Stomach (tissue), 9 donors: ENCODE data around the gene TALDO1. TPM values are rescaled to one million over a fixed set of nuclear protein-coding genes. Genes with fewer than 3 reads are reported as not detected.

Source experiments
- DNase-seq, 2 donors: peaks; one replicate each; pipeline versions ENCODE4 v3.0.0 to v3.0.0-alpha.2; 2013 to 2019
- H3K27ac ChIP-seq, 5 donors: fragments of 200-600 bp in 4 of 5; sonication (generic) in 4 of 5; one replicate each; pipeline ENCODE4 v1.5.1; 2013 to 2019; ENCODE audit warnings: mild to moderate bottlenecking in 1 of 5, moderate library complexity in 1 of 5
- H3K27me3 ChIP-seq, 3 donors: fragments of 200-600 bp; sonication (generic); one replicate each; pipeline ENCODE4 v1.5.1; 2017 to 2019; ENCODE audit warnings: mixed run types in 1 of 3
- H3K36me3 ChIP-seq, 4 donors: fragments of 200-600 bp; sonication (generic); 1 replicate in 3 of 4; 2 replicates in 1 of 4; pipeline ENCODE4 v1.5.1; 2016 to 2019
- H3K4me1 ChIP-seq, 4 donors: fragments of 200-600 bp; sonication (generic); one replicate each; pipeline ENCODE4 v1.5.1; 2016 to 2019
- H3K4me3 ChIP-seq, 4 donors: fragments of 200-600 bp; sonication (generic) in 3 of 4; one replicate each; pipeline ENCODE4 v1.5.1; 2016 to 2019; ENCODE audit warnings: mild to moderate bottlenecking in 1 of 4
- H3K9me3 ChIP-seq, 4 donors: fragments of 200-600 bp; sonication (generic); one replicate each; pipeline ENCODE4 v1.5.1; 2016 to 2019
- CTCF ChIP-seq, 7 experiments: fragments of 450-650 bp in 4 of 7; fragments of 200-600 bp in 3 of 7; sonication (generic) in 3 of 7; IDR thresholded peaks; one replicate each; pipeline ENCODE4 v1.5.1; 2016 to 2019; ENCODE audit warnings: antibody characterized with exemption in 7 of 7, control low read depth in 2 of 7, mild to moderate bottlenecking in 1 of 7
- EP300 ChIP-seq: sonication (generic); formaldehyde crosslinking; IDR thresholded peaks from one replicate; pipeline ENCODE4 v1.6.1; 2017; ENCODE audit warnings: antibody characterized with exemption
- POLR2A ChIP-seq, 4 donors: fragments of 450-650 bp; IDR thresholded peaks; one replicate each; pipeline ENCODE4 v1.6.1; 2016; ENCODE audit warnings: antibody characterized with exemption in 4 of 4, control low read depth in 2 of 4, mild to moderate bottlenecking in 1 of 4, moderate library complexity in 1 of 4
- POLR2AphosphoS5 ChIP-seq, 3 donors: sonication (generic); formaldehyde crosslinking; IDR thresholded peaks; one replicate each; pipeline ENCODE4 v1.6.1; 2016; ENCODE audit warnings: antibody characterized with exemption in 3 of 3
- WGBS, 5 donors: extraction: QIAGEN DNeasy Blood & Tissue Kit in 3 of 5; methylation state at CpG; one replicate each; pipeline versions ENCODE4 v1.1.5 to v1.1.7; 2013 to 2018; 5-methylcytosine and 5-hydroxymethylcytosine counted together
- intact Hi-C: fragments of 100-400 bp; cut with DNase I; formaldehyde crosslinking; loops from one replicate; pipeline ENCODE4 v1.15.1; 2023; ENCODE audit warnings: low total_unique reads
- polyA plus RNA-seq, 3 donors: library from polyadenylated mRNA; stranded (reverse); fragments of 200-250 nt; gene quantifications; one replicate each; pipeline ENCODE4 v1.2.3, GENCODE V29; 2013
- total RNA-seq, 5 donors: library from RNA; depleted of rRNA; stranded (reverse); fragments of >200 nt; gene quantifications; one replicate each; pipeline versions ENCODE4 v1.1.0 to v1.2.3, GENCODE V29; 2014 to 2016
- donor health status: healthy with polysubstance abuse.
- donor health status: Bipolar disorder and iron deficiency.
- donor health status: healthy.

Gene TALDO1
- total and polyA plus RNA-seq, 8 donors = 85.9 to 258 (median 180) TPM

DNA sequence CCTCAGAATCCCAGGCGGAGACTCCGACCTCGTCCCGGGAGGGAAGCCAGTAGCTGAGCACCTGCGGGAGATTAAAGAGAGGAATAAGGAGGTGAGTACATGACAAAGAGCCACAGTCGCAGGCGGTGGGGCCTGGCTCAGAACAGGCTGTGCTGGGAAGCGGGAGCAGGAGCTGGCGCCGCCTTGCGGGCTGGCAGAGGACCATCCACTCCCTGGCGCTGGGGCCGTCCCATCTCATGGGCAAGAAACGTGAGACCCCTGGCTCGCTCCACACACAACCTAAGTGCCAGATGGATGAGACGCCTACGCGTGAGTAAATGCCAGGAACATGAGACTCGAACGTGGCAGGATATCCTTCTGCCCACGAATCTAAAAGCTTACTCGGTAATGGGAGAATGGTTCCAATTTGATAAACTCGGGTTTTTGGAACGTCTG is 36.3 kb downstream of the TALDO1 start:
- Histone ChIP-seq H3K4me3 (no peak overlapping the region), H3K9me3 (no peaks in the 10 kb centered on the region), H3K4me1 (peaks cover 15 to 37% (median 29%) of the 10 kb centered on the region in 4 donors), H3K27me3 (peaks cover 0 to 16% (median 7%) of the 10 kb centered on the region in 3 donors), H3K36me3 (peaks cover 0 to 16% (median 0%) of the 10 kb centered on the region in 4 donors), H3K27ac (peak overlapping the region in 3 of 5 donors; percentile 13 to 59 (median 27))
- TF ChIP-seq EP300 (no peak), CTCF (IDR thresholded peaks at IDR 0.05) (peak in 5 of 7 experiments; percentile 51 to 75 (median 66)), POLR2AphosphoS5 (IDR thresholded peaks at IDR 0.05) (peak in 2 of 3 donors; percentile 33 to 73)
- WGBS, 5 donors = 14 to 30% (median 18%) methylated on average over 22 to 24 of the region's 24 CpGs
- intact Hi-C loops = no loop called here
- DNase-seq = peak; percentile 89 to 92

DNA sequence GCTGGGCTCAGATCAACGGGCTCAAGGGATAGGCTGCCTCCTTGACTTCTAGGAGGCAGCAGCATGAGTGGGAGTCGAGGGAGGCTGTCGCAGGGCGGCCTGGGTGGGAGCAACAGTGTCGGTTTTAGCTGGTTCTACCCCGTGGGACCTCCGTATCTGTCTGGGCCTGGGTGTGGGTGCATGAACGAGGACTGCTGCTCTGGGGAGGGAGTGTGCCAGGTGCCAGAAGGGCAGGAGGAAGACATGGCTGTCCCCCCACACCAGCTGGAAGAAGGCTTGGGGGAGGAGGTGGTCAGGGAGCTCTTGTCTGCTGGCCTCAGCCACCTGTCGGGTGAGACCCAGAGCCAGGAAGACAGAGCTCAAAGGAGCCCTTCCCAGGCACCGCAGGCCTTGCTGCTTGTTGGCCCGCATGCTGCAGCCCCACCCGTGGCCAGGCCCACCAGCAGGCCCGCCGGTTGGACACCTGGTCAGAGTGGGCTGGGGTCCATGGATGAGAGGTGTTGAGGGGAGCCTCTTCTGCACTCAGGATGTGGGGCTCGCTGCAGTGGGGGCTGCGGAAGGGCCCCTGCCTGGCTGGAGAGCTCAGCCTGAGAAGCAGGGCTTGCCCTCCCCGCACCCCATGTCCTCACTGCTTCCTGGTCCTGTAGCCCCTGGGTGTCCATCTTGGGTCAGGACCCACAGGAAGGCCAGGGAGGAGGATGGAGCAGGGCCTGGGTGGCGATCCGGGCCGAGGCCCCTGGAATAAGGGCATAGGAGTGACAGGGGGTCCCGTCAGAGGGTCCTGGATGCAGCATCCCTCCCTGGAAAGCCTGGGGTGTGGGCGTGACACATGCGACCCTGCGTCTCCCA is 39.2 kb downstream of the TALDO1 start:
- intact Hi-C loops = no loop called here
- WGBS, 5 donors = 81 to 86% (median 84%) methylated on average over 20 to 24 of the region's 24 CpGs

DNA sequence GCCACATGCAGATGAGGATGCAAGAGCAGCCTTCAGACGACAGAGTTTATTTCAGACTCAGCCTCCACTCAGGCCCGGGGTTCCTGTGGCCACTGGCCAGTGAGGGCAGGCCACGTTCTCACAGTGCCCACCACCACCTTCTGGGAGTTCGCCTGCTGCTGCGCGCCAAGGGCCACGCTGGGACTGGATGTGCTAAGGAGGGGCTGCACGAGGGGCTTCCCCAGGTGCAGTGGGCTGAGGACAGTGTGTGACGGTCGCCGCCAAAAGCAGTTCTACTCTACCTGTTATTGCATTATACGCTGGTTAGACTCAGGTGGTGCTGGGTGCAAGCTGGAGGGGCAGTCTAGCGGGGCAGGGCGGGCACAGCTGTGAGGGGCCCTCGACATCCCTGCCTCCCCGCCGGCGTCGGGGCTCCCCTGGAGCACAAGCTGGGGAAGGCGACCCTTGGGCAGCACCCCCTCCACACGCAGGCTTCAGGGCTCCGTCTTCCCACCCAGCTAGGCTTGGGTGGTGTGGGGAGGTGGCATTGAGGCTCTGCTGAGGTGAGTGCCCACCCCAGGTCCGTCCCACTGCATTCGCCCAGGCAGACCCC is 39.9 kb downstream of the TALDO1 start:
- H3K27ac ChIP-seq = no peak overlapping the region
- H3K9me3 ChIP-seq = no peaks in the 10 kb centered on the region
- TF ChIP-seq EP300 (no peak), POLR2A (IDR thresholded peaks at IDR 0.05) (no peak), POLR2AphosphoS5 (IDR thresholded peaks at IDR 0.05) (no peak), CTCF (IDR thresholded peaks at IDR 0.05) (no peak)
- no peak overlapping the region for H3K4me3 ChIP-seq
- intact Hi-C loops = no loop called here
- peaks cover 5 to 17% (median 12%) of the 10 kb centered on the region in 4 donors for H3K36me3 ChIP-seq
- DNase-seq = no peak
- peaks cover 5 to 44% (median 23%) of the 10 kb centered on the region in 3 donors for H3K27me3 ChIP-seq
- 87 to 90% (median 88%) methylated on average over 10 to 24 of the region's 24 CpGs for WGBS, 5 donors
- H3K4me1 ChIP-seq = peaks cover 18 to 30% (median 23%) of the 10 kb centered on the region in 4 donors

More for the DNA sequence above, 39.2 kb downstream of the TALDO1 start:
- no peak overlapping the region for H3K27ac ChIP-seq
- no peak for DNase-seq
- TF ChIP-seq POLR2A (IDR thresholded peaks at IDR 0.05) (no peak), CTCF (IDR thresholded peaks at IDR 0.05) (no peak), POLR2AphosphoS5 (IDR thresholded peaks at IDR 0.05) (no peak), EP300 (no peak)
- H3K36me3 ChIP-seq = peaks cover 0 to 10% (median 5%) of the 10 kb centered on the region in 4 donors
- no peak overlapping the region for H3K4me3 ChIP-seq
- H3K4me1 ChIP-seq = peaks cover 18 to 34% (median 23%) of the 10 kb centered on the region in 4 donors
- no peaks in the 10 kb centered on the region for H3K9me3 ChIP-seq
- H3K27me3 ChIP-seq = peaks cover 5 to 44% (median 23%) of the 10 kb centered on the region in 3 donors

DNA sequence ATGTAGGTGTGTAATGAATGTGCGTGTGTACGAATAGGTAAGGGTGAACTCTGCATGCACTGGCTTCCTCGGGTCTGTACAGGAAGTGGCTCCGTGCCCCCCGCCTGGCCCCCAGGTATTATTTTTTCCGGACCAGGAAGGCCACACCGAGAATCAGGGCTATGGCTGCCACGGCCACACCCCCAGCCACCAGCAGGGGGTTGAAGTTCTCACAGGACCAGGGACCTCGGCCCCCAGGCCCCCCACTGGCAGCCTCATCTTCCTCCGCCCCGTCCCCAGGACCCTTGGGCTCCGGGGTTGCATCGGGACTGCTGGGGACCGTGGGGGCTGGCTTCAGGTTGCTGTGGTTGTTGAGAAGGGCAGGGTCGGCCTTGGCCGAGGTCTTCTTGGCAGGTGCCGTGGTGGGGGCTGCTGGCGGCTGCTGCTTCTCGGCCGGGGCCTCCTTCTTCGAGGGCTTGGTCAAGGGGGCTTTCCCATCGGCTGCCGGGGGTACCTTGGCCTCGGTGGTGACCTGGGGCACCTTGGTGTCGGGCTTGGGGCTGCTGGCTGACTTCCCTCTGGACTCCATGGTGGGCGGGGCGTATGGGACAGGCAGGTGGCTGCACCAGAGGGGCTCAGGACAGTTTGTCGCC is 40.9 kb downstream of the TALDO1 start:
- intact Hi-C loops = no loop called here
- Histone ChIP-seq H3K36me3 (peaks cover 8 to 27% (median 22%) of the 10 kb centered on the region in 4 donors), H3K27ac (no peak overlapping the region), H3K9me3 (no peaks in the 10 kb centered on the region), H3K27me3 (peaks cover 5 to 44% (median 23%) of the 10 kb centered on the region in 3 donors), H3K4me3 (no peak overlapping the region), H3K4me1 (peaks cover 13 to 22% (median 16%) of the 10 kb centered on the region in 4 donors)
- DNase-seq = no peak
- WGBS, 5 donors = 32 to 77% (median 58%) methylated on average over 7 to 28 of the region's 28 CpGs
- no peak for TF ChIP-seq EP300
- no peak for TF ChIP-seq POLR2AphosphoS5 (IDR thresholded peaks at IDR 0.05)
- TF ChIP-seq CTCF (IDR thresholded peaks at IDR 0.05) = no peak
- TF ChIP-seq POLR2A (IDR thresholded peaks at IDR 0.05) = no peak
